K562 (cell line): ENCODE measurements around the gene DIP2B. TPM values are rescaled to one million over a fixed set of nuclear protein-coding genes. Genes with fewer than 3 reads are reported as not detected.

Experiments
- ATAC-seq: fragments of 200-7000 bp; cut with Tn5 transposase; 3 replicates; pipeline ENCODE4 v1.9.1; 2020; ENCODE audit warnings: moderate library complexity
- BruUV-seq: library from RNA; stranded (reverse); fragments of 400-500 nt; replicated peaks from 2 replicates; lab custom pipeline; 2021; lab: Mats Ljungman, UMichigan
- CTCF ChIA-PET: fragments of 300-600 bp; formaldehyde crosslinking; extraction: SDS; loops from one replicate; lab custom pipeline; 2021; ENCODE audit warnings: low intra/inter-chr PET ratio; lab: Yijun Ruan, JAX
- POLR2A ChIA-PET: fragments of 300-600, 350-650 bp; sonication (Branson Sonifier 250); formaldehyde crosslinking; extraction: SDS; loops from one replicate; lab custom pipeline; 2021; ENCODE audit warnings: antibody characterized with exemption, inconsistent platforms; lab: Yijun Ruan, JAX
- DNase-seq, 4 experiments: peaks; one replicate each; pipeline versions ENCODE4 v3.0.0 to v3.0.0-alpha.2; 2011 to 2018; ENCODE audit warnings: low spot score in 3 of 4, mixed read lengths in 3 of 4; ENCODE audit errors: extremely low read depth in 1 of 4
- FAIRE-seq: peaks from 2 replicates; lab custom pipeline; 2011; peaks lifted over from hg19 to GRCh38; lab: Jason Lieb, UNC
- H2AFZ ChIP-seq: 2 replicates; pipeline ENCODE4 v1.6.0; 2011; ENCODE audit warnings: low read depth, low read length, control low read depth, inconsistent platforms
- H3K27ac ChIP-seq: fragments of 200-600 bp; 3 replicates; pipeline ENCODE4 v1.8.0; 2011; ENCODE audit warnings: low read depth, mild to moderate bottlenecking, control low read depth, inconsistent platforms, low read length, moderate library complexity, mixed read lengths; ENCODE audit errors: extremely low read depth
- H3K27me3 ChIP-seq, 2 experiments: fragments of 300-600 bp in 1 of 2; 2 replicates in 1 of 2; 3 replicates in 1 of 2; pipeline versions ENCODE4 v1.6.0 to v1.8.0; 2011; ENCODE audit warnings: inconsistent platforms in 2 of 2, low read length in 2 of 2, mild to moderate bottlenecking in 1 of 2, mixed read lengths in 1 of 2, moderate library complexity in 1 of 2; ENCODE audit not compliant: control insufficient read depth in 2 of 2, insufficient read depth in 2 of 2
- H3K36me3 ChIP-seq: fragments of 300-600 bp; 3 replicates; pipeline ENCODE4 v1.8.0; 2011; ENCODE audit warnings: mild to moderate bottlenecking, low read length, inconsistent platforms; ENCODE audit not compliant: control insufficient read depth, insufficient read depth
- H3K4me1 ChIP-seq, 2 experiments: fragments of 200-600 bp in 1 of 2; replicated peaks in 1 of 2; 2 replicates in 1 of 2; 3 replicates in 1 of 2; pipeline versions ENCODE4 v1.5.1 to v1.8.0; 2011; ENCODE audit warnings: inconsistent platforms in 2 of 2, low read length in 2 of 2, mild to moderate bottlenecking in 1 of 2, mixed read lengths in 1 of 2, moderate library complexity in 1 of 2; ENCODE audit not compliant: control insufficient read depth in 2 of 2, insufficient read depth in 2 of 2
- H3K4me2 ChIP-seq: 2 replicates; pipeline ENCODE4 v1.6.1; 2011; ENCODE audit warnings: low read length, control low read depth, inconsistent platforms, mixed read lengths; ENCODE audit not compliant: insufficient read depth
- H3K4me3 ChIP-seq: fragments of 200-600 bp; sonication (generic), shearing (Covaris generic); 2 replicates; pipeline ENCODE4 v1.5.1; 2016; ENCODE audit warnings: control low read depth, inconsistent platforms
- H3K79me2 ChIP-seq: fragments of 200-600 bp; 3 replicates; pipeline ENCODE4 v1.8.0; 2011; ENCODE audit warnings: low read length, inconsistent platforms; ENCODE audit not compliant: control insufficient read depth, insufficient read depth
- H3K9ac ChIP-seq, 2 experiments: 2 replicates each; pipeline versions ENCODE4 v1.6.0 to v1.6.1; 2011; ENCODE audit warnings: low read depth in 2 of 2, low read length in 2 of 2, control low read depth in 1 of 2, inconsistent platforms in 1 of 2, mild to moderate bottlenecking in 1 of 2, mixed read lengths in 1 of 2; ENCODE audit not compliant: insufficient read depth in 1 of 2
- H3K9me1 ChIP-seq: one replicate; pipeline ENCODE4 v1.6.0; 2011; ENCODE audit warnings: inconsistent platforms, mild to moderate bottlenecking, low read length, moderate library complexity; ENCODE audit not compliant: control insufficient read depth, insufficient read depth
- H3K9me3 ChIP-seq: replicated peaks from 2 replicates; pipeline ENCODE4 v1.5.1; 2011; ENCODE audit warnings: low read depth, low read length, inconsistent platforms; ENCODE audit not compliant: control insufficient read depth, insufficient read depth
- H4K20me1 ChIP-seq: replicated peaks from 2 replicates; pipeline ENCODE4 v1.6.1; 2011; ENCODE audit warnings: low read length, inconsistent platforms, mixed read lengths; ENCODE audit not compliant: control insufficient read depth, insufficient read depth
- ATF3 ChIP-seq, 2 experiments: fragments of 450-650 bp in 1 of 2; sonication (generic) in 1 of 2; formaldehyde crosslinking in 1 of 2; IDR thresholded peaks in 1 of 2; conservative IDR thresholded peaks in 1 of 2; 2 replicates each; pipeline versions ENCODE4 v1.6.1 to v1.8.1; 2016 to 2023; ENCODE audit warnings: mild to moderate bottlenecking in 2 of 2, moderate library complexity in 2 of 2, inconsistent platforms in 1 of 2, missing genetic modification reagents in 1 of 2
- ATF7 ChIP-seq: fragments of 450-650 bp; IDR thresholded peaks from 2 replicates; pipeline ENCODE4 v1.7.1; 2014; ENCODE audit warnings: mild to moderate bottlenecking, moderate library complexity
- BHLHE40 ChIP-seq: IDR thresholded peaks from 2 replicates; pipeline ENCODE4 v1.6.1; 2011; ENCODE audit warnings: low read length, improper control_type of control experiment
- DACH1 ChIP-seq: fragments of 450-650 bp; IDR thresholded peaks from 2 replicates; pipeline ENCODE4 v1.6.1; 2018; ENCODE audit not compliant: partially characterized antibody
- FOXP1 ChIP-seq: sonication (generic); formaldehyde crosslinking; IDR thresholded peaks from 2 replicates; pipeline ENCODE4 v1.8.0; 2022; ENCODE audit warnings: mild to moderate bottlenecking, missing genetic modification reagents
- HMG20B ChIP-seq: fragments of 250-450 bp; sonication (Bioruptor Pico); IDR thresholded peaks from 2 replicates; pipeline ENCODE4 v1.5.0; 2021; ENCODE audit warnings: mild to moderate bottlenecking
- HMGN3 ChIP-seq: IDR thresholded peaks from 2 replicates; pipeline ENCODE4 v1.6.1; 2011; ENCODE audit warnings: borderline replicate concordance, low read depth, mild to moderate bottlenecking, mixed read lengths, low read length; ENCODE audit not compliant: insufficient read length; ENCODE audit errors: extremely low read depth
- KLF16 ChIP-seq: IDR thresholded peaks from 2 replicates; pipeline ENCODE4 v1.6.1; 2016; ENCODE audit warnings: antibody characterized with exemption
- NR4A1 ChIP-seq, 2 experiments: fragments of 250-450 bp in 1 of 2; fragments of 450-650 bp in 1 of 2; sonication (Bioruptor Pico) in 1 of 2; IDR thresholded peaks; 2 replicates each; pipeline versions ENCODE4 v1.4.0 to v1.6.1; 2016 to 2020; ENCODE audit warnings: mild to moderate bottlenecking in 2 of 2, missing compliant biosample characterization in 1 of 2, missing genetic modification characterization in 1 of 2, moderate library complexity in 1 of 2
- OTX1 ChIP-seq: fragments of 450-650 bp; formaldehyde crosslinking; IDR thresholded peaks from 2 replicates; pipeline ENCODE4 v1.4.0; 2022; ENCODE audit warnings: mild to moderate bottlenecking
- PRMT5 ChIP-seq: sonication (generic); formaldehyde crosslinking; IDR thresholded peaks from 2 replicates; pipeline ENCODE4 v1.5.0; 2020; ENCODE audit warnings: missing genetic modification reagents
- RNF2 ChIP-seq: sonication (generic); IDR thresholded peaks from 2 replicates; pipeline ENCODE4 v1.6.1; 2016
- SIN3B ChIP-seq: fragments of 450-650 bp; IDR thresholded peaks from 2 replicates; pipeline ENCODE4 v1.6.1; 2017; ENCODE audit warnings: low read depth, mild to moderate bottlenecking, moderate library complexity
- SMARCC2 ChIP-seq: fragments of 450-650 bp; IDR thresholded peaks from 2 replicates; pipeline ENCODE4 v1.6.1; 2017; ENCODE audit warnings: antibody characterized with exemption, moderate library complexity, mild to moderate bottlenecking, low read depth
- THRAP3 ChIP-seq: fragments of 450-650 bp; IDR thresholded peaks from 2 replicates; pipeline ENCODE4 v1.6.1; 2016; ENCODE audit warnings: mild to moderate bottlenecking, inconsistent platforms, borderline replicate concordance
- TRIM24 ChIP-seq, 2 experiments: fragments of 450-650 bp; IDR thresholded peaks; 2 replicates each; pipeline ENCODE4 v1.6.1; 2016
- ZFPM2 ChIP-seq: fragments of 250-450 bp; sonication (Bioruptor Pico); IDR thresholded peaks from 2 replicates; pipeline ENCODE4 v1.5.1; 2022; ENCODE audit warnings: mild to moderate bottlenecking
- WGBS: fragments of 100-300 bp; shearing (Covaris generic); methylation state at CpG from one replicate; pipeline ENCODE4 v1.1.6; 2016; ENCODE audit warnings: low coverage, mixed read lengths; ENCODE audit not compliant: insufficient coverage; ENCODE audit errors: missing lambda C conversion rate; 5-methylcytosine and 5-hydroxymethylcytosine counted together
- in situ Hi-C: fragments of 300-500 bp; cut with MboI; formaldehyde crosslinking; loops from 4 replicates; pipeline ENCODE4 v1.15.0; 2018; ENCODE audit warnings: inconsistent platforms, mixed read lengths
- intact Hi-C: fragments of 100-400 bp; cut with micrococcal nuclease; formaldehyde crosslinking; loops from 2 replicates; pipeline ENCODE4 v1.14.2; 2022
- polyA plus RNA-seq, 8 experiments: library from polyadenylated mRNA; depleted of rRNA in 4 of 8; stranded (reverse) in 5 of 8; unstranded in 3 of 8; fragments of >200 nt; fragmentation: Nextera tagmentation in 2 of 8; fragmentation: Illumina TruSeq in 1 of 8; extraction: Ambion mirVana in 2 of 8; extraction: Trizol in 1 of 8; gene quantifications; 2 replicates each; pipeline versions ENCODE4 v1.2.1 to v1.2.3, GENCODE V29; 2011 to 2014; ENCODE audit warnings: inconsistent platforms in 1 of 8, missing spikeins in 1 of 8
- total RNA-seq, 7 experiments: library from RNA; depleted of rRNA in 6 of 7; stranded (reverse); fragments of >200 nt in 6 of 7; fragmentation: Illumina TruSeq in 2 of 7; extraction: Trizol in 2 of 7; gene quantifications; 2 replicates each; pipeline versions ENCODE4 v1.2.1 to v1.2.3, GENCODE V29; 2011 to 2021; ENCODE audit warnings: low replicate concordance in 1 of 7
- TF ChIP-seq, protein P1 (sequence below): sonication (generic); formaldehyde crosslinking; IDR thresholded peaks from 2 replicates; pipeline ENCODE4 v1.8.0; 2022; ENCODE audit warnings: mild to moderate bottlenecking, low read depth, missing genetic modification reagents
- TF ChIP-seq, protein P2 (sequence below): IDR thresholded peaks from 2 replicates; pipeline ENCODE4 v1.6.1; 2014; ENCODE audit warnings: antibody characterized with exemption
- TF ChIP-seq, protein P3 (sequence below): fragments of 450-650 bp; IDR thresholded peaks from 2 replicates; pipeline ENCODE4 v1.6.1; 2017; ENCODE audit warnings: antibody characterized with exemption

The DIP2B gene
- total and polyA plus RNA-seq, 9 of the 15 experiments (the other 6 are each of a cell fraction or from before 2014, with no cell fraction given) = 4.6 to 26.1 (median 18.8) TPM

GRCh38 chr12:50677858-50678257 is 173.1 kb downstream of the DIP2B start:
- Histone ChIP-seq H4K20me1 (no peaks in the 10 kb centered on the region), H3K9ac (no peak overlapping the region), H3K4me3 (no peak overlapping the region), H3K79me2 (no peaks in the 10 kb centered on the region), H3K27me3 (no peaks in the 10 kb centered on the region), H3K4me2 (no peak overlapping the region), H2AFZ (no peak overlapping the region), H3K4me1 (no peaks in the 10 kb centered on the region), H3K27ac (no peak overlapping the region), H3K9me1 (no peaks in the 10 kb centered on the region), H3K36me3 (peaks cover 61% of the 10 kb centered on the region), H3K9me3 (no peaks in the 10 kb centered on the region)
- POLR2A ChIA-PET = no interaction called here
- DNase-seq = no peak
- CTCF ChIA-PET = no interaction called here
- in situ Hi-C loops (no loop called here), intact Hi-C loops (no loop called here)
- 84% methylated on average over 3 of the region's 3 CpGs for WGBS
- no peak for ATAC-seq
- TF ChIP-seq TRIM24 (IDR thresholded peaks at IDR 0.05) (no peak), DACH1 (no peak), THRAP3 (no peak), FOXP1 (CRISPR knock-in tag) (no peak), ATF7 (no peak), SIN3B (no peak), OTX1 (CRISPR knock-in tag) (no peak), NR4A1 (CRISPR knock-in tag; IDR thresholded peaks at IDR 0.05) (no peak), NR4A1 (tag; IDR thresholded peaks at IDR 0.05) (no peak), BHLHE40 (no peak), SMARCC2 (no peak), ZFPM2 (CRISPR knock-in tag) (no peak), RNF2 (no peak), ATF3 (IDR thresholded peaks at IDR 0.05) (no peak), ATF3 (CRISPR knock-in tag; conservative IDR thresholded peaks at IDR 0.05) (no peak), HMGN3 (no peak), PRMT5 (no peak), KLF16 (no peak), HMG20B (CRISPR knock-in tag) (no peak)
- TF ChIP-seq, protein P1, sequence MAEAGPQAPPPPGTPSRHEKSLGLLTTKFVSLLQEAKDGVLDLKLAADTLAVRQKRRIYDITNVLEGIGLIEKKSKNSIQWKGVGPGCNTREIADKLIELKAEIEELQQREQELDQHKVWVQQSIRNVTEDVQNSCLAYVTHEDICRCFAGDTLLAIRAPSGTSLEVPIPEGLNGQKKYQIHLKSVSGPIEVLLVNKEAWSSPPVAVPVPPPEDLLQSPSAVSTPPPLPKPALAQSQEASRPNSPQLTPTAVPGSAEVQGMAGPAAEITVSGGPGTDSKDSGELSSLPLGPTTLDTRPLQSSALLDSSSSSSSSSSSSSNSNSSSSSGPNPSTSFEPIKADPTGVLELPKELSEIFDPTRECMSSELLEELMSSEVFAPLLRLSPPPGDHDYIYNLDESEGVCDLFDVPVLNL (CRISPR knock-in tag) = no peak
- TF ChIP-seq, protein P2, sequence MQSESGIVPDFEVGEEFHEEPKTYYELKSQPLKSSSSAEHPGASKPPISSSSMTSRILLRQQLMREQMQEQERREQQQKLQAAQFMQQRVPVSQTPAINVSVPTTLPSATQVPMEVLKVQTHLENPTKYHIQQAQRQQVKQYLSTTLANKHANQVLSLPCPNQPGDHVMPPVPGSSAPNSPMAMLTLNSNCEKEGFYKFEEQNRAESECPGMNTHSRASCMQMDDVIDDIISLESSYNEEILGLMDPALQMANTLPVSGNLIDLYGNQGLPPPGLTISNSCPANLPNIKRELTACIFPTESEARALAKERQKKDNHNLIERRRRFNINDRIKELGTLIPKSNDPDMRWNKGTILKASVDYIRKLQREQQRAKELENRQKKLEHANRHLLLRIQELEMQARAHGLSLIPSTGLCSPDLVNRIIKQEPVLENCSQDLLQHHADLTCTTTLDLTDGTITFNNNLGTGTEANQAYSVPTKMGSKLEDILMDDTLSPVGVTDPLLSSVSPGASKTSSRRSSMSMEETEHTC = no peak
- TF ChIP-seq, protein P3, sequence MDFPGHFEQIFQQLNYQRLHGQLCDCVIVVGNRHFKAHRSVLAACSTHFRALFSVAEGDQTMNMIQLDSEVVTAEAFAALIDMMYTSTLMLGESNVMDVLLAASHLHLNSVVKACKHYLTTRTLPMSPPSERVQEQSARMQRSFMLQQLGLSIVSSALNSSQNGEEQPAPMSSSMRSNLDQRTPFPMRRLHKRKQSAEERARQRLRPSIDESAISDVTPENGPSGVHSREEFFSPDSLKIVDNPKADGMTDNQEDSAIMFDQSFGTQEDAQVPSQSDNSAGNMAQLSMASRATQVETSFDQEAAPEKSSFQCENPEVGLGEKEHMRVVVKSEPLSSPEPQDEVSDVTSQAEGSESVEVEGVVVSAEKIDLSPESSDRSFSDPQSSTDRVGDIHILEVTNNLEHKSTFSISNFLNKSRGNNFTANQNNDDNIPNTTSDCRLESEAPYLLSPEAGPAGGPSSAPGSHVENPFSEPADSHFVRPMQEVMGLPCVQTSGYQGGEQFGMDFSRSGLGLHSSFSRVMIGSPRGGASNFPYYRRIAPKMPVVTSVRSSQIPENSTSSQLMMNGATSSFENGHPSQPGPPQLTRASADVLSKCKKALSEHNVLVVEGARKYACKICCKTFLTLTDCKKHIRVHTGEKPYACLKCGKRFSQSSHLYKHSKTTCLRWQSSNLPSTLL = no peak
- BruUV-seq = no TSS peak
- FAIRE-seq = no peak
